ENCODE measurements around the gene RSPO4.

- TF ChIP-seq POLR2A (IDR thresholded peaks at IDR 0.05) (no peak), CTCF (IDR thresholded peaks at IDR 0.05) (no peak), POLR2AphosphoS5 (IDR thresholded peaks at IDR 0.05) (no peak)
These were observed 76.6 kb downstream of the RSPO4 start for GRCh38 chr20:925516-925915.
